ENCODE data around the gene ROR1.
"Not testable (repeated sequence)": the region's sequence is repeated elsewhere in the genome, so short reads cannot be mapped to it uniquely, and the experiment has no call there.

Gene ROR1

GRCh38 chr1:64224236-64224635, 450.4 kb downstream of the ROR1 start:
- H3K4me3 ChIP-seq; H3K36me3 ChIP-seq (replicated peaks); H3K9me3 ChIP-seq; H3K4me1 ChIP-seq; in situ Hi-C loops (cut with MboI; ENCODE audit: low sequenced_read_pairs); DNase-seq (ENCODE audit: low spot score in 2 of 2): not testable (repeated sequence)
- peaks cover 11% of the 10 kb centered on the region for H3K27me3 ChIP-seq (ENCODE audit: low read depth)

- DNase-seq (ENCODE audit: low spot score in 2 of 2) = no peak
- in situ Hi-C loops (cut with MboI; ENCODE audit: low sequenced_read_pairs) = no loop called here
- peaks cover 22% of the 10 kb centered on the region for H3K27me3 ChIP-seq (ENCODE audit: low read depth)
- no peaks in the 10 kb centered on the region for H3K4me1 ChIP-seq
- H3K9me3 ChIP-seq = no peaks in the 10 kb centered on the region
- no peaks in the 10 kb centered on the region for H3K36me3 ChIP-seq (replicated peaks)
- no peak overlapping the region for H3K4me3 ChIP-seq
These were observed 454.5 kb downstream of the ROR1 start for GRCh38 chr1:64228167-64228957.

GRCh38 chr1:64229307-64229706, 455.5 kb downstream of the ROR1 start:
- Histone ChIP-seq H3K36me3 (replicated peaks) (no peaks in the 10 kb centered on the region), H3K4me3 (no peak overlapping the region), H3K9me3 (no peaks in the 10 kb centered on the region), H3K4me1 (no peaks in the 10 kb centered on the region), H3K27me3 (ENCODE audit: low read depth) (peaks cover 26% of the 10 kb centered on the region)
- no peak for DNase-seq (ENCODE audit: low spot score in 2 of 2)
- in situ Hi-C loops (cut with MboI; ENCODE audit: low sequenced_read_pairs) = no loop called here

Measured in HAP-1 (cell line).